Testis (tissue), 2 donors: ENCODE data around the gene SLC22A6.

Source experiments
- POLR2A ChIP-seq: fragments of 450-650 bp; IDR thresholded peaks from one replicate; pipeline ENCODE4 v1.6.1; 2017; ENCODE audit warnings: antibody characterized with exemption, mild to moderate bottlenecking, moderate library complexity
- TF ChIP-seq, protein P1 (sequence below), 3 experiments: fragments of 450-650 bp in 2 of 3; fragments of 200-600 bp in 1 of 3; sonication (generic) in 1 of 3; IDR thresholded peaks; one replicate each; pipeline ENCODE4 v1.5.1; 2016 to 2019; ENCODE audit warnings: antibody characterized with exemption in 3 of 3, mild to moderate bottlenecking in 2 of 3, moderate library complexity in 1 of 3

- TF ChIP-seq, protein P1, sequence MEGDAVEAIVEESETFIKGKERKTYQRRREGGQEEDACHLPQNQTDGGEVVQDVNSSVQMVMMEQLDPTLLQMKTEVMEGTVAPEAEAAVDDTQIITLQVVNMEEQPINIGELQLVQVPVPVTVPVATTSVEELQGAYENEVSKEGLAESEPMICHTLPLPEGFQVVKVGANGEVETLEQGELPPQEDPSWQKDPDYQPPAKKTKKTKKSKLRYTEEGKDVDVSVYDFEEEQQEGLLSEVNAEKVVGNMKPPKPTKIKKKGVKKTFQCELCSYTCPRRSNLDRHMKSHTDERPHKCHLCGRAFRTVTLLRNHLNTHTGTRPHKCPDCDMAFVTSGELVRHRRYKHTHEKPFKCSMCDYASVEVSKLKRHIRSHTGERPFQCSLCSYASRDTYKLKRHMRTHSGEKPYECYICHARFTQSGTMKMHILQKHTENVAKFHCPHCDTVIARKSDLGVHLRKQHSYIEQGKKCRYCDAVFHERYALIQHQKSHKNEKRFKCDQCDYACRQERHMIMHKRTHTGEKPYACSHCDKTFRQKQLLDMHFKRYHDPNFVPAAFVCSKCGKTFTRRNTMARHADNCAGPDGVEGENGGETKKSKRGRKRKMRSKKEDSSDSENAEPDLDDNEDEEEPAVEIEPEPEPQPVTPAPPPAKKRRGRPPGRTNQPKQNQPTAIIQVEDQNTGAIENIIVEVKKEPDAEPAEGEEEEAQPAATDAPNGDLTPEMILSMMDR (IDR thresholded peaks at IDR 0.05), result no peak
- no peak for TF ChIP-seq POLR2A
Observed at GRCh38 chr11:63015521-63016215, 30.9 kb upstream of the SLC22A6 start, which contains the start of gene SLC22A8.
